ENCODE results near the gene SUPT3H.

SUPT3H gene

DNA sequence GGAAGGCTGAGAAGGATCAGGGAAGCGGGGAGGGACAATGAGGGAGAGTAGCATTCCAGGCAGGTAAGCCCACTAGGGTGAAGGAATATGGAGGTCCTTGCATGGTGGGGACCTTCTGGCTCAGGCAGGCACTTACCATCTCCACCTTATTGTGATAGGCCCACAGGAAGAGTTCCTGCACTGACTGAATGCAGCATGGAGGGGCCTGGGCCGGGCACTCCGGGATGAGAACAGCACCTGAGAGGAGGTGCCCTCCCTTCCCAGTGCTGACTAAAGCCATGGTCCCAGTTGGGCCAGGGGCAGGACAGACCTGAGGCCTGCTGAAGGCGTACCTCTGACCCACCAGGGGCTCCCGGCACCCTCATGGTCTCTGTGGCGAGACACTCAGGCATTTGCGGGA, 597.6 kb downstream of the SUPT3H start:
- no peak for DNase-seq

GRCh38 chr6:44779130-44779826, 598.5 kb downstream of the SUPT3H start:
- DNase-seq = no peak
